OCI-M1 (cell line): ENCODE results near the gene RUNDC3A.

Experiments used
- DNase-seq: peaks from one replicate; lab custom pipeline; 2025; lab: John Stamatoyannopoulos, UW

The RUNDC3A gene

DNA sequence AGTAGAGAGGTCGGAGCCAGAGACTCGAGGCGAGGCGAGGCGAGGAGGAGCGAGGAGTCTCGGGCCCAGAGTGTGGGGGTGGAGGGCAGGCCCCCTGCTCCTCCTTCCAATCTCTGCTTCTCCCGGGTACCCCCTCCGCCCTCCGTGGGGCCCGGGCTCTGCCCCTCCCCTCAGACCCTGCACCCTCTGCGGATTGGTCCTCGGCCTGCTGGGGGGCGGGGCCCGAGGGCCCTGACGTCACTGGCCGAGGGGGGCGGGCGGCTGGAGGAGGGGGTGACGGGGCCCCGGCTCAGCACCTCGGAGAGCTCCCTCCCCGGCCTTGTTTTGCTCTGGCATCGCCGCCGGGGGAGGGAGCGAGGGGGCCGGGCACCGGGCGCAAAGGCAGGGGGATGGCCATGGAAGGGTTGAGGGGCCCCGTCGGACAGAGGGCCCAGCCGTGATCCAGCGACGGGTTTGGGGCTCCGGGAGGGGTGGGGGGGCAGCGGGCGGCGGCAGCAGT, at the start of gene RUNDC3A:
Gene RUNDC3A, plus strand, starts transcription at position 282 of the 499 bp plus-strand sequence. CDS start 232 bp downstream, outside the sequence.
- DNase-seq, result peak; percentile 79

DNA sequence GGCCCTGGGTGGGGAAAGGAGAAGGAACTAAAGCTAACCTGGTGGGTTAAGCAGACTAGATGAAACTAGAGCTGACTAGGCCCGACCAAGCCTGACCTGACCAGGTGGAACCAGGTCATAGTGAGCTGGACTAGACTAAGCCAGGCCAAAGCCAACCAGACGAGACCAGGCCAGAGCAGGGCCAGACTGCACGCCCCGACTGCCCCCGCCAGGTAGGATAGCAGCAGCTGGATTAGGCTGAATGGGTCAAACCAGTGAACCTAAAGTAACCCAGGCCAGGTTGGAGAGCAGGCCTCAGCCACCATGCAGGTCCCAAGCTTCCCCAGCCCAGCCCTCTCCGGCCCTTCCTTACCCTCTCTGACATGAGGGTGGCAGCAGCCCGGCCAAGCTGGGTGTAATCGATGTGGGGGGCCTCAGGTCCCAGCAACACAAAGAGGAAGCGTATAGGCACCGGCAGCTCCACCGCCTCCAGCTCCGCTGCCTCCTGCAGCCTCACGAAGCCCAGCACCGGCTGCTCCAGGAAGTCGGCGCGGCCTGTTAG, 49.5 kb upstream of the RUNDC3A start:
- DNase-seq, result no peak

DNA sequence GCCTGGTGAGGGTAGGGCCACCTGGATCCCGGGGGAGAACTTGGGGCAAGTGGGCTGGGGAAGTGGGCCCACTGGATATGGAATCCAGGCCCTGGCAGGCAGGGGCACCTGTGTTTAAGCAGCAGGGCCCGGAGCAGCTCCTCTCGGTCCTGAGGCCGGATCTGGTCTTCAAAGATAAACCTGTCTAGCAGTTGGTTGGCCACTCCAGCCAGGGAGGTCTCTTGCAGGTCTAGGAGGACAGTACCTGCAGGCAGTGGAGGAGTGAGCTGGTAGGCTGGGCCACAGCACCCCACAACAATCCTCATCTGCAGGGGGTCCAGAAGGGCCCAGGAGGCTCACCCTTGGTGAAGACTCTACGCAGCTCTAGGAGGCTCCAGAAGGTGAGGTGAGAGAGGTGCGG, 48.1 kb upstream of the RUNDC3A start:
- DNase-seq, result no peak

DNA sequence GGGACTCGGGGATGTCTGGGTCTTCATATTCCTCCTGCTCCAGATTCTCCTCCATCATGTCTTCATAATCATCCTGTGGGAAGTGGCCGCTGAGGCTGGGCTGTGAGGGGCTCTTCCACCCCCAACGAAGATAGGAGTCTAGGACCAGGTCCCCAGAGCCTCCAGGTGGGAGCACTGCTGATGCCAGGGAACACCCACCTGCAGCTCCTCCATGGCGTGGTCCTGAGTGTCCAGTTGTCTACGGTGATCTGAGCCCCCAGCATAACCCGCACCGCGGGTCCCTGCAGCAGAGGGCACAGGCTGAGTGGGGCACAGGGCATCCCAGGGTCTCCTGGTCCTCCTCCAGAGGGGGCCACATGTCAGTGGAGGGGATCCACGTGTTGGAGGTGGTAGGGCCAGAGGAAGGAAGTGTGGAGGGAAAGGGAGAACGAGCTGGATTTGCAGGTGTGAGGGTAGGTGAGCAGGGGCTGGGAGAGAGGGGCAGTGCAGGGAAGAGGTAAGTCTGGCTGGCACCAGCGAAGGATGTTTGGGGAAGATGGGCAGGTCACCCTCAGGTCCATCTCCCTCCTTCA, 45.7 kb upstream of the RUNDC3A start:
- no peak for DNase-seq

DNA sequence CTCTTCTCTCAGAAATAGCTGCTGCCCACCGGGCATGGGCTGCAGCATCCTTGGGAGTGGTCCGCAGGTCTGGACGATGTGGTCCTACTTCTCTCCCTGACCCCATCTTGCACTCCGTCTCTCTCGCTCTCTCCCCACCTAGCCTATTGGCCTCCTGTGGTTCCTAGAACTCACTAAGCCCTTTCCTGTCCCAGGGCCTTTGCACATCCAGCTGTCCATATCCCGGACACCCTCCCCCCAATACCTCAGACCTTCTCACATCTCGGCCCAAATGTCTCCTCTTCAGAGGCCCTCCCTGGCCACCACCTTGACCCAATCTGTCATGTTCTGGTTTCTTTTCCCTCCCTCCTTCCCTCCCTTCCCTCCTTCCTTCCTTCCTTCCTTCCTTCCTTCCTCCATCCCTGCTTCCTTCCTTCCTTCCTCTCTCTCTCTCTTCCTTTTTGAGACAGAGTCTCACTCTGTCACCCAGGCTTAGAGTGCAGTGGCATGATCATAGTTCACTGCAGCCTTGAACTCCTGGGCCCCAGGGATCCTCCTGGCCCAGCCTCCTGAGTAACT, 45.0 kb upstream of the RUNDC3A start:
- no peak for DNase-seq

- DNase-seq, result peak; percentile 93
These were observed 41.8 kb upstream of the RUNDC3A start for GRCh38 chr17:44266402-44267164.

GRCh38 chr17:44267165-44267455, 41.3 kb upstream of the RUNDC3A start:
- DNase-seq, result no peak

DNA sequence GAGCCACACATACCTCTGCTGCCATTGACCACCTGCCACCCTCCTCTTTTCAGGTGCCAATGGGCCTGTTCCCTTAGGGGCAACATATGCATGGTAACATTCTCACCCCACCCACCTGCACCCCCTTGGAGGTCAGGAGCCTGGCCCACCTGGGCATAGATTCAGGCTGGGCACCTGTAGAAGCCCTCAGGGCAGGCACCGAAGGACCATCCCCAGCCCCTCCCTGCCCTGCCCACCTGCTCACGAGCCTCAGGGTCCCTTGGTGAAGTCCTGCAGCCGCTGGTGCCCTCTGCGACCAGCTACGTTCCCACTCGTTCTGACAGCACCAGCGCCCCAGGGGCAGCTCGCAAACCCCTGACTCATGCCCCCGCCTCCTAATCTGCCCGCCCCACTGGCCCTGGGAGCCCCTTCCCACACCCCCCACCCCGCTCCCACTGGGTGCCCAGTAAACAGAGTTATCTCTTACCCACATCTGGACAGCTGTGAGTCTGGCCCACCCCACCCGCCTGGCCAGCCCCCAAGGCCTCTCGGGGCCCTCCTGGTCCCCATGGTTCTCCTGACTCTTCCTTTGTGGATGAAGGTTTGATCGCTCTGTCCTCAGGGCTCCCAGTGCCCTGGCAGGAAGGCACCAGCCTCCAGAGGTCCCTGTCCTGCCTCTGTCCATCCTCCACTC, 40.4 kb upstream of the RUNDC3A start, which contains the start of gene SLC4A1:
Gene SLC4A1, minus strand, starts transcription at position 318 of the 673 bp plus-strand sequence. CDS start 5,269 bp downstream, outside the sequence.
- no peak for DNase-seq

GRCh38 chr17:44268709-44269534, 39.5 kb upstream of the RUNDC3A start:
- DNase-seq, result peak; percentile 48

- DNase-seq, result peak; percentile 48
These were observed 38.7 kb upstream of the RUNDC3A start for GRCh38 chr17:44269535-44270240.

- no peak for DNase-seq
These were observed 36.0 kb upstream of the RUNDC3A start for GRCh38 chr17:44272321-44272951.

DNA sequence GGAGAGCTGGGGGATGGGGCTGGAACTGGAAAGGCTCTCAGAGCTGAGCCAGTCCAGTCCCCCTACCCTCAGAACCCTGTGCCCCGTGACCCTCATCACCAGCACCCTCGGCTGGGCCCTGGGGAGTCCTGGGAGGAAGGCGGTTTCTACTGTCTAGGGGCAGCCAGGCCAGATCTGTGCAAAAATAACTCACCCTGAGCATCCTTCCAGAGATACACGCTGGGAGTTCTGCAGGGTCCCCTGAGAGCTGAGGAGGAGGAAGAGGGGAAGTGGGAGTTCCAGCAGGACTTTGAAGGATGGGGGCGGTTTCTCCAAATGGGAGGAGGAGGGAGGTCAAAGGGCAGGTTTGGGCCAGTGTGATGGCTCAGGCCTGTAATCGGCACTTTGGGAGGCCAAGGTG, 35.4 kb upstream of the RUNDC3A start:
- no peak for DNase-seq

GRCh38 chr17:44273607-44274006, 34.8 kb upstream of the RUNDC3A start:
- DNase-seq, result no peak

GRCh38 chr17:44277976-44278375, 30.4 kb upstream of the RUNDC3A start:
- no peak for DNase-seq

GRCh38 chr17:44279346-44279665, 29.1 kb upstream of the RUNDC3A start:
- no peak for DNase-seq

- peak; percentile 90 for DNase-seq
These were observed 28.6 kb upstream of the RUNDC3A start for GRCh38 chr17:44279666-44280391.

- DNase-seq, result no peak
These were observed 27.9 kb upstream of the RUNDC3A start for GRCh38 chr17:44280392-44280937.

DNA sequence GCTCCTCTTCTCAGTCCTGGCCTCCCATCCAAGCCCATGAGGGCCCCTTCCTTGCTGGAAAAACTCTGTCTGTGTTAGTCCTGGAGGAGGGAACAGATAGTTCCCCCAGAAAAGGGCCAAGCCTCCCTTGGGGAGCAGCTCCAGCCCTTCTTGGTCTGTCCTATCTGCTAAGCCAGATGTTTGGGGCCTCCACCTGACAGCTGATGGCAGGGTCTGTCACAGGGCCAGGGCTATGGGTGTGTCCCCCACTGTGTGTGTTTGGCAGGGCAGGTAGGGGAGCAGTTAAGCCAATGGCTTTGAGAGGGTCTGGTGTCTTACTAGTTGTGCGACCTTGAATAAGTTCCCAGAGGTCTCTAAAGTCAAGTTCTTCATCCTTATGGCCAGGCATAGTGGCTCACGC, 26.8 kb upstream of the RUNDC3A start:
- DNase-seq, result no peak

DNA sequence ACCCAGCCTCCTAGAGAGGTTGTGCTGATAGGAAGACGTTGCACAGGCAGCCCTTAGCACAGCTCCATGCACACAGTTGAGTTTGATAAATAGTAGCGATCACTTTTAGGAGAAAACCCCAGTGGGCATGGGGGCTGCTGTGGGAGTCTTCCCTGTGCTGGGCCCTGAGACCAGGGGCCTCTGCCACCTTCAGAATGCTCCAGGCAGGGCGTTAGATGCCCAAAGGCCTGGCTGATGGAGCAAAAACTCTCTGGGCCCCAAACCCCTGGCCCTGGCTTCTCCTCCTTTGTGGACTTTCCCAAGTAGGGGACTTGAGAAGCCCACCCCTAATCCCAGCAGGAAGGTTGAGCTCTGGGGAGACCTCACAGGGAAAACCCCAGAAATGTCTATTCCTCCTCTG, 26.1 kb upstream of the RUNDC3A start:
- DNase-seq, result no peak
